Inflammatory macrophage treated with lipopolysaccharide for 1 hour (primary cell): ENCODE data around the gene FYTTD1.

Experiments
- DNase-seq, 2 donors: peaks; one replicate each; pipeline ENCODE4 v3.0.0-alpha.2; 2020 to 2022

The FYTTD1 gene

DNA sequence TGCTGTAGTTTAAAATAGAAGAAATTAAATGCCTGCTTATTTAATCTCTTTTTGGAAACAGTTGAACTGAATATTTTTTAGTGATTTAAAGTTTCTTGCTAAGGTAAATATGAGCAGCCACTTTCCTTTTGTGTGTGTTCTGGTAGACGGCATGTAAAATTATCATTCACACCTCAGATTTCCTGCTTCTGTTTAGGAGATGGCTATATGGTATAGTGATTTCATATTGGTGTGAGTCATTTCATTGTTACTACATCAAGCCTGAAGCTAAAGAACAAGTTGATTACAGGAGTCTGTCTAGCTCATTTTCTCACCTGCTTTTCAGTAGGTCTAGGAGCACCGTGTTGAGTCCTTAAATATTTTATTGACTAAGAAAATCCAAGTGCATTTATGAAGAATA is 43.6 kb downstream of the FYTTD1 start:
- DNase-seq, result peak; percentile 50 to 56

DNA sequence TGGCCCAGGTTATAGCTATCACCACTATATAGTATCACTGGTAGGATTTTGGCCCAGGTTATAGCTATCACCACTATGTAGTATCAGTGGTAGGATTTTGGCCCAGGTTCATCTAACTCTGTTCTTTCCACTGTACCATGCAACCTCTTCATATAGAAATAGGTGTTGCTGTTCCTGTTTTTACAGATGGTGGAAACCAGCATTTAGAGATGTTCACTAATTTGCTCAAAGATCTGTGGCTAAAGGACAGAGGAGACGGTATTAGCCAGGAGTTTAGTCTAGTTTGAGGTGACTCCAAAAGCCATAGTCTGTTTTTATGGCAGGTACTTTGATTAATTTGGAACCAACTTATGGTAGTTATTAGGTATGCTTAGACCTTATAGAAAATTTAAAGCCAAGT is 44.4 kb downstream of the FYTTD1 start:
- no peak for DNase-seq

DNA sequence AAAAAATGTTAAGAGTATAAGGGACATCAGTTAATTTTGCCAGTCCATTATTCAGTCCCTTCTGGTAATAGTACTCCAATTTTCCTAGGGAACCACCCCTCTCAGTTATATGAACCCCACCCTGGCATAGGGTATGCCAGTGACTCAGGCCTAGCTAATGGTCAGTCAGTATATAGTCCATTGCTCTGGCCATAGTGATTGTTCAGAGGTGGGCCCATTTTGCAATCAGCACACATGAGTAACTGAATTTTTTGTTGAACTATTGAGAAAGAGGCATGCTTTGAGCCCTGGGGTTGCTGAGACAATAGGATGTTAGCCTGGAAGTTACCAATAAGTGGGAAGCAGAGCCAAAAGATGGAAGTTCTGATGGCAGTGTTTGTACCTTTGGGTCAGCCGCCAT is 45.5 kb downstream of the FYTTD1 start:
- DNase-seq, result peak; percentile 68 to 76

DNA sequence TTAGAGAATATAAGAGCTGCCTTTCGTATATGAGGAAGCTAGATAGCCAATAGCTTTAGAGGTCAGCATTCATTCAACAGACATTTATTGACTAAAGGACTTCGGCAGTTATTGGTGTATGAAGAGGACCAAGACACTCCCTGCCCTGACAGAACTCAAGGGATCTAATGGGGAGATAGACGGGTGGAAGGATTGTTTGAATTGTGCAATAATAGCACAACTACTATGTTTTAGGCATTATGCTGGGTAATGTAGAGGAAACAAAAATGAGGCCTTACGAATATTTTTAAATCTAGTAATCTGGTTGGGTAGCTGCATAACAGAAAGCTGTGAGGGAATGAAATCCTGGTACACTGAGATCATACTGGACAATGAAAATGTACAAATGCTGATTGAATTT is 46.4 kb downstream of the FYTTD1 start:
- no peak for DNase-seq

DNA sequence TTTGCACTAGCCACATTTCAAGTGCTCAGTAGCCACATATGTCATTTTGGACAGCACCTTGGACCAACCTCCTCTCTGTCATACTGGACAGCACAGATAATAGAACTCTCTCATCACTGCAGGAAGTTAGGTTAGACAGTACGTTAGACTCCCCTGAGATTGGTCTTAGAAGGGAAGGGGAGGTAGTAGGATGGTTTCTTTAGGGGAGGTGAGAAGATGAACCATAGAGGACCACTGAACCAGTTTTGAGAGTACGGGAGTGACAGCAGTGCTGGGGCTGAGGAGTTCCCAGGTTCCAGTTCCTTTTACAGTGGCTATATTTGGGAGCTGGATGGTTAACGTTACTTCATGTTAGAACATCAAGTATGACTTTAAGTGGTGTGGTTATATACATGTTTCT is 49.2 kb downstream of the FYTTD1 start:
- no peak for DNase-seq

DNA sequence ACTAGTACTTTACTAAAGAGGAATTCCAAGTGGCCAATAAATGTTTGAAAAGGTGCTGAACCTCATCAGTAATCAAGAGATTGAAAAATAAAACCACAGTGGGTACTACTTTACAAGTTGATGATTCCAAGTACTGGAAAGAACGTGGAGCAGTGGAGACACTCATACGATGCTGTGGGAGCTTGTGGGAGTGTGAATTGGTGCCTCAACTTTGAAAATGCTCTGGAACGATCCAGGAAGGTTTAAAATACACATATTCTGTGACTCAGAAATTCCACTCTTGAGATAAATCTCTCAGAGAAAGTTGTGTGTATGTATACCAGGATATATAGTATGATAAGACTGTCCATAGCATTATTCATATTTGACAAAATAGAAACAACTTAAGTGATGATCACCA is 50.7 kb downstream of the FYTTD1 start:
- DNase-seq, result no peak

DNA sequence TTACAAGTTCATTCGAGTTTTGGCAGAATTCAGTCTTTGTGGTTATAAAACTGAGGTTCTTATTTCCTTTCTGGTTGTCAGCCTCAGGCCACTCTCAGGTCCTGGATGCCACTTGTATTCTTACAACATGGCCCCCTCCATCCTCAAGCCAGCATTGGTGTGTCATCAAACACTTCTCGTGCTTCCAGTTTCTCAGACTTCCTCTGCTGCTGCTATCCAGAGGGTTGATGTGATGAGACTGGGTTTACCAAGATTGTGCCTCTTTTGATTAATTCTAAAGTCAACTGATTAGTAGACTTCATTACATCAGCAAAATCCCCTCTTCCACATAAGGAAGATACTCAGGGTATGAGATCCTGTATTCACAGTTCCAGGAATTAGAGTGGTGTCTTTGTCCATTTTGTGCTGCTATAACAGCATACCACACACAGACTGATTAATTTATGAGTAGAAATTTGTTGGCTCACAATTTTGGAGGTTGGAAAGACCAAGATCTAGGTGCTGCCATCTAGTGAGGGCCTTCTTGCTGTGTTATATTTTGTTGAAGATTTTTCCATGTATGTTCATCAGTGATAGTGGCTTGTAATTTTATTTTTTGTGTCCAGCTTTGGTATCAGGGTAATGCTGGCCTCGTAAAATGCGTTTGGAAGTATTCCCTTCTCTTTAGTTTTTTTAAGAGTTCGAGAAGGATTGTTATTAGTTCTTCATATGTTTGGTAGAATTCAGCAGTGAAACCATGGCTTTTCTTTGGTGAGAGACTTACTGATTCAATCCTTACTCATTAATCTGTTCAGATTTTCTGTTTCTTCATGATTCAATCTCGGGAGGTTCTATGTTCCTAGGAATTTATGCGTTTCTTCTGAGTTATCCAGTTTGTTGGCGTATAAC is 52.5 kb downstream of the FYTTD1 start:
- peak; percentile 77 to 78 for DNase-seq

DNA sequence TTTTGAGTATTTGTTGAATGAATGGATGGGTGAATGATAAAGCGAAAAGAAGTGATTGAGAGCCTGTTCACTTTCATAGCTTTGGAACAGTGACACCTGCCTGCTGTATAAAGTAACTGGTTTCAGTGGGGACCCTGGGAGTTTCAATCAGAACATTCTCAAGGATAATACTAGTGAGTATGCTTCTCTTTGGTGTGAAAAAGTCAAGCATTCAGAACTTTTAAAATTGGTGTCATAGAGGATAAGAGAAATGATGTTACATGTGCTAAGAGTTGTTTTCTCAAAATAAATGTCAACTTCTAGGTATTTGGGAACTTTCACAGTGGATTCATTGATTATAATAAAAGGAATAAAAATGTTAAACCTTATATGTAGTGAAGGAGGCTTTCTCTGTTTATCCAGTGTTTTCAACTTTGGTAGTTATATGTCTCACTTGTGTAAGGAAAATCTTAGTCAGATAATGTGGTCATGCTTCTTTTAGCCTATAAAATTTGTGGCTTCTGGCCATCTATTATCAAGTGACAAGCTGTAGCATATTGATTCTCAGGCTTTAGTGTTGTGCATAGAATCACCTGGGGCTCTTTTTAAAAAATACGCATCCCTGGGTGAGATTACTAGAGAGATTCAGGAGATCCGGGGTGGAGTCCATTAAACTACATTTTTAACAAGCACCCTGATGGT is 53.2 kb downstream of the FYTTD1 start:
- DNase-seq, result no peak

DNA sequence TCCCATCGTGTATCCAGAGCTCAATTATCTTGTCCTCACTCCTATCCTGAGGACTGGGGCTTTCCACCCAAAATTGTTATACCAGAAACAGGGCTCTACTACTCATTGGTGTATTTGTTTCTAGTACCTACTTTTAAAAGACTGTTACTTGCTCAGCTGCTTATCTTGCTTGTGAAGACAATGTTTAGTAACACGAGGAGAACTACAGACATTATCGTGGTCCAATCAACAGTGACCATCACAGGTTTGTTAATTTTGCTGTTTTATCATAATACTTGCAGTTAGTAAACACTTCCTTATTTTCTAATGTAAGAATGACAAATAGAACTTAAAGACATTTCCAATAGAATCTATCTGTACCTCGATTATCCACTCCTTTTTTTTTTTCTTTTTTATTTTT is 54.8 kb downstream of the FYTTD1 start:
- DNase-seq, result no peak

DNA sequence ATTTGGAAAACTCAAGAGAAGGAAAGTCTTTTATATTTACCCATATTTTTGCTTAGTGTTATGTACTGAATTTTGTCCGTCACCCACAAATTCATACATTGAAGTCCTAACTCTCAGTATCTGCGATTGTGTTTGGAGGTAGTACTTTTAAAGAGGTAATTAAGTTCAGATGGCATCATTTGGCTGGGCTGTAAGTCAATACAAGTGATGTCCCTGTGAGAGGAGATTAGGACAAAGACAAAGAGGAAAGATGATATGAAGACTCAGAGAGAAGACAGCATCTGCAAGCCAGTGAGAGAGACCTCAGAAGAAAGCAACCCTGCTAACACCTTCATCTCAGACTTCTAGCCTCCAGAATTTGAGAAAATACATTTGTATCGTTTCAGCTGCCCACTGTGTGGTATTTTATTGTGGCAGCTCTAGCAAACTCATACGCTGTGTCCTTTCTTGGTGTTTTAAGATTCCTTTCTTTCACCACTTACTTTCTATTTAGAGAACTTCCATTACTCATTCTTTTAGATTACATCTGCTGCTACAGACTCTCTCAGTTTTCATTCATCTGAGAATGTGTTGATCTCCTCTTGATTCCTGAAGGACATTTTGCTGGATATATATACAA is 58.4 kb downstream of the FYTTD1 start:
- DNase-seq, result no peak

DNA sequence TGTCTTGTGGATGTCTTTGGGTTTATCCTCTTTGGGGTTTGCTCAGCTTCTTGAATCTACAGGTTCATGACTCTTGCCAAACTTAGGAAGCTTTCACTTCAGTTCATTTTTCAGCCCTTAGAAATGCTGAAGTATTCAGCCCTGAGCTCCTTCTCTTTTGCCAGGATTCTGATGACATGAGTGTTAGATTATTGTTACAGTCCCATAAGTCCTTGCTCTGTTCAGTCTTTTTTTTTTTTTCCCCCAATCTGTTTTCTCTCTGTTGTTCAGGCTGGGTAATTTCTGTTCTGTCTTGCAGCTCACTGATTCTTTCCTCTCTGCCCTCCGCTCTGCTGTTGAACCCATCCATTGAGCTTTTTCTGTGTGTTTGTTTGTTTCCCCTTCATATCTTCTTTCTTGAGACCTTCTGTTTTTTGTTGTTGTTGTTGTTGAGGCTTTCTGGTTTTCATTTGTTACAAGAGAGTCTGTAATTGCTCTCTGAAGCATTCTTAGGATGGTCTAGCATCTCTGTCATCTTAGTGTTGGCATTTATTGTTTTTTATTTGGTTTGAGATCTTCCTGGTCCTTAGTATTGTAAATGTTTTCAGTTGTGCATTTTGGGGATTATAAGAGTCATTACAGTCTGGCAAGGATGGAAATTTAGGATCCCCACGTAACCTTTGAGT is 59.8 kb downstream of the FYTTD1 start:
- peak in 1 of 2 donors; percentile 21 for DNase-seq

DNA sequence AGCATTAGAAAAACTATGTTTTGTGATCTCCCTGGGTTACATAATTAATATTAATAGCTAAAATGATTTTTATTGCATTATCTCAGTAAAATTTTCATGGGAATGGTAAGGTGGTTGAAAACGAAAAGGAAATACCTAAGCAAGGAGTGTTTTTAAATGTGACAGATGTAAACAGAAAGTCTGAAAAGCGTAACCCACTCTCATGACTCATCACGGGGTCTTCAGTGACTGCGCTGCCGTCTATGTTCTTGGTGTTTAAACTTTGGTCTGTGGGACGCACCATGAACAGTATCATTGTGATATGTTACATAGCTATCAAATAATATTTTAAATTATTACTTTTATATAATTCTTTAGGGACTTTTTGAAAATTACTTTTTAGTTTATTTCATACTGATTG is 61.2 kb downstream of the FYTTD1 start:
- DNase-seq, result no peak

DNA sequence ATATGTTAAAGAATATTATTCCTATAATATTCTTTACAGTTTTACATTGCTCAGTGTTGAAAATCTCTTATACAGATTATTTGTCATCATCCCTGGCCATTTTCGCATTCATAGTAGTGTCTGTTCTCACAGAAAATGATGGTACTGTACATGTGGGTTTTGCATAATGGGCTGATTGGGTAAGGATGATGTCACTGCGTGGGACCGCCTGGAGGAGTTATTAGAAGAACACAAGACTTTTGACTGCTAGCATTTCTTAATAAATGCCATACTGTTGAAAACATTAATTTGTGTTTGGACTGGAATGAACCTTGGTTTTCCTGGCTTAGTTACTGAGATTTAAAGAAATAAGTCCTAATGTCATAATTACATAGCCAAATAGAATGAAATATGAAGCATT is 61.7 kb downstream of the FYTTD1 start:
- peak; percentile 96 to 97 for DNase-seq

DNA sequence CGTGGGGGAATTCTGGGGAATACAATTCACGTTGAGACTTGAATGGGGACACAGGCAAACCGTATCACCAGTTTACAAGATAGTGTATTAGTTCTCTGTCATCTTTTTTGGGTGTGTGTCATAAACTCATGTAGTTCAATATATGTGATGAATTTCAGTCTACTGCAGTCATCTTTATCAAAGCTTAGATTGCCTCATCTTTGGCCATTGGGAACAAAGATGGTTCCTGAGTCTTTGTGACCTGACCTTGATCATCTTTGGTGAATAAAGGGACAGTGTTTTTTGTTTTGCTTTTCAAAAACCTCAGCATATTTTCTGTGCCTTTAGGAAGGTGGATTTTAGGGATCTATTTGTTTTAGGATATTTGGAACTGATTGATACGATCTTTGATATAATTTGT is 64.7 kb downstream of the FYTTD1 start:
- DNase-seq, result no peak

DNA sequence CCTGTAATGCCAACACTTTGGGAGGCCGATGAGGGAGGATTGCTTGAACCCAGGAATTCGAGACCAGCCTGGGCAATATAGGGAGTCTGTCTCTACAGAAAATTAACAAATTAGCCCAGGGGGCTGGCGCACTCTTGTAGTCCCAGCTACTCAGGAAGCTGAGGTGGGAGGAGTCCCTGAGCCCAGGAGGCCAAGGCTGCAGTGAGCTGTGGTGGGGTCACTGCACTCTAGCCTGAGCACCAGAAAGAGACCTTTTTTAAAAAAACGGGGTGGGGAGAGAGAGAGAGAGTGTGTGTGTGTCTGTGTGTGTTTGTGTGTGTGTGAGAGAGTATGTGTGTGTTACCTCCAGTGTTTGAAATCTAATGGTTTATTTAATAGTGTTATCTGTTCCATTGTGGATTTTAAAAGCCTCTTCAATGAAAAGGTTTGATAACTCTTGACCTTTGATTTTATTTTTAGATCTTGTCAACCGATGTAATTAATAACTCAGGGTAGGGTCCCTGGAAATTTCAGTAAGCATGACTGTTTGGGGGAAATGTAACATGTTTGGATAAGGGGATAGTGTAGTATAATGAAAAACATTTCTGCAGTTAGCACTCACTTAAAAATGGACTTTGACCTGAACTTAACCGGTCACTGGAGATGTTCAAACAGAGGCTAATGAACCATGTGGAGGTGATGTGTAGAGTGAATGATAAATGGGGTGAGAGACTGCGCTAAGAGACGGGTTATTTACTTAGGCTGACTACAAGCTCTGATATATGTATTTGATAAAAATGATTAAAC is 71.1 kb downstream of the FYTTD1 start:
- DNase-seq, result no peak

DNA sequence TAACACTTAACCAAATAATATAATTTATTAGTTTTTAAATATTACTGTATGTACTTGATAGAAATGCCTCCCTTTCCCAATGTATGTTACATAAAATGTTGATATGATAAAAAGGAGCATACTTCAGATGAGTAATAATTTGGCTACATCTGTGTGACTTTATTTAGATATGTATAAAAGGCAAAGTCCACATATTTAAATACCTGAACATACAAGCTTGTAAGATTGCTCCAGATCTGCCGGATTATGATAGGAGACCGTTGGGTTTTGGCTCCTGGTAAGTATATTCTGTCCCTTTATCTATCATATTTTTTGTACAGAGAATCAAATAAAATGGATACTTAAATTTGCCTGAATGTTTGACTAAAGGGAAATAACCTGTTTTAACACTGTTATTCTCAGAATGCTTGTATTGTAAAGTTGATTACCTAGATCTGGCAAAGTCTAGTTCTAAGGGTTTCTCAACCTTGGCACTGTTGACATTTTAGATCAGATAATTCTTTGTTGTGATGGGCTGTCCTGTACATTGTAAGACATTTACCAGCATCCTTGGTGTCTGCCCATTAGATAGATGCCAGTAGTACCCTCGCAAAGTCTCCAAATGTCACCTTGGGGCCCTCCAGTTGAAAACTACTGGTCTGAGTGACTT is 79.8 kb downstream of the FYTTD1 start:
- DNase-seq, result no peak

DNA sequence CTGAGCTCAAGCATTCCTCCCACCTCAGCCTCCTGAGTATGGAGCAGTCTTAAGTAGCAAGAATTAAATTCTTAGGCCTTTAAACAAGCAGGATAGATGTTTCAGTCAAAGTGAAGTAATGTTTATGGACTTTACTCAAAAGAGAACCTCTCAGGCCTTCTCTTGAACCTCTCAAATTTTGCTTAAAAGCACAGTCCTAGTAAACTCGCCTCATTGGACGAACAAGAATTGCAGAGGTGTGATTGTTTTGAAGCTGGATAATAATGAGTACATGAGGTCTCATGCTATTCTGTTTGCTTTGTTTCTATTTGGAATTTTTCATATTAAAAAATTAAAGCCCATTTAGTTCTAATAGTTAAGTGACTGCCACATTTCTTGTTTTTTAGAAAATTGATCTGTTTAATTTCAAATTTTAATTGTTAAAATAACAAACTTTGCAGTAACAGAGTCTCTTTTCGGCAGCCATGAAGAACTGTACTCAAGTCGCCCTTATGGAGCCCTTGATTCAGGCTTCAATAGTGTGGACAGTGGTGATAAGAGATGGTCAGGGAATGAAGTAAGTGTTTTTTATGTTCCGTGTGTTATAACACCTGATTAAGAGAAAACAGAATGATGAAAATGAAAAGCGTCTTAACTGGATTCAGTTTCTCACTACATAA is 80.8 kb downstream of the FYTTD1 start:
- no peak for DNase-seq

DNA sequence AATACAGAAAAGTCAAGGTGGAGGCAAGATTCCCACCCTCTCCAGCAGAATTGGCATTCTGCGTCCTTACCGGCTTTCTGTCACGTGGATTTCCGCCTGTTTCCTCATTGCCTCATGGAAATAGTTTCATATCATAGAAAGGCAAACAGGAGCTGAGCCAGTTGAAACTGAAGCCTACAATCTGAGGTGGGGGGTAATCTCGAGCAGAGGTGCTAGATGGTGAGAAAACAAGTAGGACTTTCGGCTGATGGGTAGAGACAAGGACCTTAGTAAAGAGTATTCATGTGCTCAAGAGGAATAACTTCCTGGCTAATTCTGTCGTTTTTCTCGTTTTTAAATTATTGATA is 81.3 kb downstream of the FYTTD1 start:
- DNase-seq, result no peak

DNA sequence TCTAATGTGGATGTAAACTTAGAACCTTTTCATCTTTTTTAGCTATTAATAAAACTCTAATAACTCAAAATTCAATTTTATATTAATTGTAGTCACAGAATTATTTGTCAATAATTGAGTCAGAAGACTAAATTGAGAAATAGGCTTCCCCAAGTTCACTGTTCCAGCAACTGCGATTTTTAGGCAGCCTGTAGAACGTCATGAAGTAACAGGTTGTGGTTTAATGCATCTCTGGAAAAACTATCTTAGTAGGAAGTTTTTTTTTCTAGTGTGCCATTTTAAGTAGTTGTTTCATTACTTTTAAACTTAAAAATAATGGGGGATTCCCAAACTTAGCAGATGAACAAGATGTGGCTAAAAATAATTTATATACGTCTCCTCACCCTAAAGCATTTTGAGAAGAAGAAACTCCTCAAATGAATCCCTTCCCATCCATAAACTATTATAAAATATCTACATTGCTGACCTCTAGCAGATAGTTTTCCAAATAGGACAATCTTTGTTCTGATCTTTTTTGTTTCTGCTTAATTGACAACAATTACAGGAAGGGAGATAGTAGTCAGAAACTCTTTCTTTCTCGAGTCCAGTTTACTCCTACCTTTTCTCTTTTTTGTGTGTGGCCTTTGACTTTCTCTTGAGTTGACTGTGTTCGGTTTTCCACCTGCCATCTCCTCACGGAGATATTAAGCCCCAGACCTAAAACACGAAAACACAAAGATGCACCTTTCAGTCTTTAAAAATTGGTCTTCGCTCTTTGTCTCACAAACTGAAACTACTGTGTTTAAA is 84.4 kb downstream of the FYTTD1 start:
- DNase-seq, result no peak

DNA sequence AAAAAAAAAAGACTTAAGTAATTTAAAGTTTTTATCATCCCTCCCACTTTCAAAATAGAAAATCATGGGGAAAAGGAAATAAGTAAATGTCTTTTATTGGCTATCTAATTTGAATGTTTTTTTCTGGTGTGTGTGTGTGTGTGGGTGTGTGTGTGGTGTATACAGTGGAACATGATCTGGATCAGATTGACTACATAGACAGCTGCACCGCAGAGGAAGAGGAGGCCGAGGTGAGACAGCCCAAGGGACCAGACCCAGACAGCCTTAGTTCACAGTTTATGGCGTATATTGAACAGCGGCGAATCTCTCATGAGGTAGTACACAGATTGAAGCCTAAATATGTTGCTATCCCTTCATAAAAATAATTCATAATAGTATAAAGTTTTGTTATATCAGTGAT is 85.8 kb downstream of the FYTTD1 start:
- no peak for DNase-seq

DNA sequence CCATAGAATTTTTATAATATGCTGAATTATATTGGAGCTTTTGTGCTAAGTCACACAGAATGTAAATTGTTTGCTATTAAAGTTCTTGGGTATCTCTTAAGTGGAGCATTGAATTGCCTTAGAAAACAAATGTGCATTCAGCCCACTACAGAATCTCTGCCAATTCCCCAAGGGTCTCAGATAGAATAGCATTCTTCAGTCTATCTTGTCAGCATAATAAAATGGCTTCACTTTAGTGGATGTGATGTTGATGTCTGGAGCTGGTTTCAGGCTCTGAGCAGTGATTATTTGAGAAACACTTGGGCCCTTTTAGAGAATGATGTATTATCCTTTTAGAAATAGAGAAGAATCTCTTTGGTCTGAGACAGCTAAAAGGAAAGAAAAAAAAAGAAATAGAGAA is 86.6 kb downstream of the FYTTD1 start:
- no peak for DNase-seq
